GM12873 (cell line): ENCODE data around the gene CFLAR.

Source experiments
- TF ChIP-seq, protein P1 (sequence below): IDR thresholded peaks from 2 replicates; pipeline ENCODE4 v1.5.1; 2012; ENCODE audit warnings: low read depth, mild to moderate bottlenecking, moderate library complexity, low read length, control low read depth; ENCODE audit not compliant: insufficient read depth; ENCODE audit errors: missing control alignments

The CFLAR gene

DNA sequence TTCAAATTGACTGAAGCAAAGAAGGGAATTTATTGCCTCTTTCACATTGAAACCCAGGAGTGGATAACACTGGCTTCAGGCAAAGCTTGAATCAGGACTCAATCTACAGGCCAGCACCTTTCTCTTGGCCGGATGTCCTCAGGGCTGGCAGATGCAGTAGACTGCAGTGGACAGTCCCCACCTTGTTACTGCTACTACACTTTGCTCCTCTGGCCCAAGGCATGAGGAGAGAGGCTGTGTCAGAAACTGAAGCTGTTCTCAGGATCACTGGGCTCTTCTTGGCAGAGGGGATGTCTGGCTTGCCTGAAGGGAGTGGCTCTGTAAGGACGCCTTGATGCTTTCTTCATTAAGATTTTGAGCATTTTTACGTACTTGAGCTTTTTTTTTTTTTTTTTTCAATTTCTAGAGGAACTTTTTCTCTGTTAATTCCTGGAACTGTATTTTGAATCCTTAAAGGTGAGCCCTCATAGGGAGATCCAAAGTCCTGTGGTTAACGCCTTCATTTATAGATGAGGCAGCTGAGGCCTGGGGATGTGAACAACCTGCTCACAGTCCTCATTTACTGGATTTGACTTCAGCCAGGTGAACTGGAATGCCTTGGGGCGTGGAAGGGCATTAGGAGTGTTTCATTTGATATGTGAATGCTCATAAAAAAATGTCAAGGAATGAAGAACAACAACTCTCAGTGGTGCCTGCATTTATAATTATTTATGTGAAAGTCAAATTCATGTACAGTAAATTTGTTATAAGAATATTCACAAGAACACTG is 103.5 kb downstream of the CFLAR start:
- TF ChIP-seq, protein P1, sequence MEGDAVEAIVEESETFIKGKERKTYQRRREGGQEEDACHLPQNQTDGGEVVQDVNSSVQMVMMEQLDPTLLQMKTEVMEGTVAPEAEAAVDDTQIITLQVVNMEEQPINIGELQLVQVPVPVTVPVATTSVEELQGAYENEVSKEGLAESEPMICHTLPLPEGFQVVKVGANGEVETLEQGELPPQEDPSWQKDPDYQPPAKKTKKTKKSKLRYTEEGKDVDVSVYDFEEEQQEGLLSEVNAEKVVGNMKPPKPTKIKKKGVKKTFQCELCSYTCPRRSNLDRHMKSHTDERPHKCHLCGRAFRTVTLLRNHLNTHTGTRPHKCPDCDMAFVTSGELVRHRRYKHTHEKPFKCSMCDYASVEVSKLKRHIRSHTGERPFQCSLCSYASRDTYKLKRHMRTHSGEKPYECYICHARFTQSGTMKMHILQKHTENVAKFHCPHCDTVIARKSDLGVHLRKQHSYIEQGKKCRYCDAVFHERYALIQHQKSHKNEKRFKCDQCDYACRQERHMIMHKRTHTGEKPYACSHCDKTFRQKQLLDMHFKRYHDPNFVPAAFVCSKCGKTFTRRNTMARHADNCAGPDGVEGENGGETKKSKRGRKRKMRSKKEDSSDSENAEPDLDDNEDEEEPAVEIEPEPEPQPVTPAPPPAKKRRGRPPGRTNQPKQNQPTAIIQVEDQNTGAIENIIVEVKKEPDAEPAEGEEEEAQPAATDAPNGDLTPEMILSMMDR, result no peak

DNA sequence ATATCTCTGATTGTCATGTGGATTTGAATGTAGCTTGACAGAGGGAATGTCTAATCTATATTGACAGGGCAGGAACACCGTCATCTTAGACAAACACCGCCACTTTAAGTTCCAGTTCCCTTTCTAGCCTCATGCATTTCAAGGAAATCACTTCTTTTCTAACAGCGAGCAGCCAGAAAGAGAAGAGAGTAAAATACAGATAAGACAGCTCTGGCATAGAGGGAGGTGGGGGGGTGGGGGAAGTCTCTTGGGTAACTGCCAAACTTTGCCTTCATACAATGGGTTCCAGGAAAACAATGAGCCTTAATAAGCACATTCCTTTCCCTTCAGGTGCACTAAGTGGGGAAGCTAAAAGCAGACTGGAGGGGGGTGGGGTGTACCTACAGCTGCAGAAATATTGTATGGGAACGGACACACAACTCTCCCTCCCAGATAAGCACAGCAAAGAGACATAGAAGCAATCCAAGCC is 104.2 kb downstream of the CFLAR start:
- TF ChIP-seq, protein P1, result no peak

DNA sequence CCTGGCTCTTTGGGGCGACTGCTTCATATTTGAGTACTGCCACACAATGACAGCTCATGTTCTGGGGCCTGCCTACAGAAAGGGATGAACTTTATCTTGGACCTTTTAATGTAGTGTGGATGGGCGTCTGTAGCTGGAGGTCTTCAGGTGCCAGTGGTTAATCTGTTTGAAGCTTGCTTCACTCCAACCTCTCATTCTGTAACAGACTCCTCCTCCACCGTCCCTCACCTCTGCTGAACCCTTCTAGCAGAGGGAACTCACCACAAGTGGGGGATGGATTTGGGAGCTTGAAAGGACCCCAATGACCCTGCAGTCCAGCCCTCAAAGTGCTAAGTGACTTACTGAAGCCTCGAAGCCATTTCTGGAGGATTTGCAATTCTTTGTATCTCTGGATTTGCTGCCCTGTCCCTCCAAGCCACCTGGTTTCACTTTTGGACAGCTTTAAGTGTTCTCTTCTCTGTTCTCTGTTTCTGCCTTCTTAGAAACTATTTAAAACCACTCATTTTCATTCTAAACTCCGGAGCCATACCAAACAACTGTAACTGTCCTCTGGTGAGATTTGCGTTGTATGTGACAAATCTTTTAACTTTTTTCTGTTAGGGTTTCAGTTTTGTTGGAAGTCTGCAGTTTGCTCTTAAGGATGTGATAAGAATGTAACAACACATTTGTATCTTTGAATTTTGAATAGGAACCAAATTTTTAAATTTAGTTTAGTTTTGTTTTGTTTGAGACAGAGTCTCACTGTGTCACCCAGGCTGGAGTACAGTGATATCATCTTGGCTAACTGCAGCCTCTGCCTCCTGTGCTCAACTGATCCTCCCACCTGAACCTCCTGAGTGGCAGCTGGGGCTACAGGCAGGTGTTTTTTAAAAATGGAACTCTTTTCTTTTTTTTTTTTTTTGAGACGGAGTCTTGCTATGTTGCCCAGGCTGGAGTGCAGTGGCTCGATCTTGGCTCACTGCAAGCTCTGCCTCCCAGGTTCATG is 107.4 kb downstream of the CFLAR start:
- TF ChIP-seq, protein P1, result no peak
